HCT116 (cell line): ENCODE data around the gene EPHA6.

Experiments
- EGR1 ChIP-seq: IDR thresholded peaks from 2 replicates; pipeline ENCODE4 v1.6.1; 2012; ENCODE audit warnings: low read depth
- EZH2 ChIP-seq: fragments of 200-600 bp; sonication (generic); IDR thresholded peaks from 2 replicates; pipeline ENCODE4 v1.6.1; 2017; ENCODE audit warnings: antibody characterized with exemption, mixed run types
- POLR2A ChIP-seq: IDR thresholded peaks from 2 replicates; pipeline ENCODE4 v1.7.0; 2011; ENCODE audit warnings: borderline replicate concordance; ENCODE audit not compliant: insufficient read depth, insufficient read length; ENCODE audit errors: extremely low read depth
- TCF7L2 ChIP-seq: IDR thresholded peaks from 2 replicates; pipeline ENCODE4 v1.7.0; 2011; ENCODE audit warnings: borderline replicate concordance, inconsistent platforms; ENCODE audit not compliant: insufficient read depth, insufficient read length; ENCODE audit errors: extremely low read depth
- TF ChIP-seq, protein P1 (sequence below): IDR thresholded peaks from 2 replicates; pipeline ENCODE4 v1.6.1; 2011; ENCODE audit warnings: mild to moderate bottlenecking, low read length, moderate library complexity; ENCODE audit not compliant: insufficient replicate concordance; ENCODE audit errors: extremely low read depth
- TF ChIP-seq, protein P2 (sequence below), 3 experiments: fragments of 200-600 bp in 1 of 3; sonication (generic) in 1 of 3; IDR thresholded peaks in 2 of 3; conservative IDR thresholded peaks in 1 of 3; 2 replicates each; pipeline ENCODE4 v1.5.1; 2012 to 2017; ENCODE audit warnings: low read depth in 2 of 3, low read length in 2 of 3, antibody characterized with exemption in 1 of 3, borderline replicate concordance in 1 of 3, control low read depth in 1 of 3, mild to moderate bottlenecking in 1 of 3, mixed read lengths in 1 of 3, mixed run types in 1 of 3, moderate library complexity in 1 of 3; ENCODE audit not compliant: insufficient read depth in 1 of 3

DNA sequence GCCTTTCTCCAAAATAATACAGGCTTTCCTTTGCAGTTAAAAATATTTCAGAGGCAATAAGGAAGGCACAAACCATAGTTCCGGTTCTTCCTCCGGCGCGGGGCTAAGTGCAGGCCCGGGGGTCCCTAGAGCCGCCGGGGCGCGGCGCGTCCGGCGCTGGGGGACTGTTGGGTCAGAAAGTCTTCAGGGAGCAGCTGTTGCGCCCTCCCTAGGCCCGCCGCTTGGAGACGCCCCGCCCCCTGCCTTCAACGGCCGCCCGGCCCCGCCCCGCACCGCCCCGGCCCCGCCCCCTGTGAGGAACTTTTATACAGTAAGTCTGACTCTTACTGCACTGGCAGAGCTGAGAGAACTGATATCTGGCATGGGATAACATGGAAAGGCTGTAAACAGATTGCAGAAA, 667.0 kb downstream of the EPHA6 start:
- TF ChIP-seq, protein P1, sequence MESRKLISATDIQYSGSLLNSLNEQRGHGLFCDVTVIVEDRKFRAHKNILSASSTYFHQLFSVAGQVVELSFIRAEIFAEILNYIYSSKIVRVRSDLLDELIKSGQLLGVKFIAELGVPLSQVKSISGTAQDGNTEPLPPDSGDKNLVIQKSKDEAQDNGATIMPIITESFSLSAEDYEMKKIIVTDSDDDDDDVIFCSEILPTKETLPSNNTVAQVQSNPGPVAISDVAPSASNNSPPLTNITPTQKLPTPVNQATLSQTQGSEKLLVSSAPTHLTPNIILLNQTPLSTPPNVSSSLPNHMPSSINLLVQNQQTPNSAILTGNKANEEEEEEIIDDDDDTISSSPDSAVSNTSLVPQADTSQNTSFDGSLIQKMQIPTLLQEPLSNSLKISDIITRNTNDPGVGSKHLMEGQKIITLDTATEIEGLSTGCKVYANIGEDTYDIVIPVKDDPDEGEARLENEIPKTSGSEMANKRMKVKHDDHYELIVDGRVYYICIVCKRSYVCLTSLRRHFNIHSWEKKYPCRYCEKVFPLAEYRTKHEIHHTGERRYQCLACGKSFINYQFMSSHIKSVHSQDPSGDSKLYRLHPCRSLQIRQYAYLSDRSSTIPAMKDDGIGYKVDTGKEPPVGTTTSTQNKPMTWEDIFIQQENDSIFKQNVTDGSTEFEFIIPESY, result no peak
- TF ChIP-seq, protein P2, sequence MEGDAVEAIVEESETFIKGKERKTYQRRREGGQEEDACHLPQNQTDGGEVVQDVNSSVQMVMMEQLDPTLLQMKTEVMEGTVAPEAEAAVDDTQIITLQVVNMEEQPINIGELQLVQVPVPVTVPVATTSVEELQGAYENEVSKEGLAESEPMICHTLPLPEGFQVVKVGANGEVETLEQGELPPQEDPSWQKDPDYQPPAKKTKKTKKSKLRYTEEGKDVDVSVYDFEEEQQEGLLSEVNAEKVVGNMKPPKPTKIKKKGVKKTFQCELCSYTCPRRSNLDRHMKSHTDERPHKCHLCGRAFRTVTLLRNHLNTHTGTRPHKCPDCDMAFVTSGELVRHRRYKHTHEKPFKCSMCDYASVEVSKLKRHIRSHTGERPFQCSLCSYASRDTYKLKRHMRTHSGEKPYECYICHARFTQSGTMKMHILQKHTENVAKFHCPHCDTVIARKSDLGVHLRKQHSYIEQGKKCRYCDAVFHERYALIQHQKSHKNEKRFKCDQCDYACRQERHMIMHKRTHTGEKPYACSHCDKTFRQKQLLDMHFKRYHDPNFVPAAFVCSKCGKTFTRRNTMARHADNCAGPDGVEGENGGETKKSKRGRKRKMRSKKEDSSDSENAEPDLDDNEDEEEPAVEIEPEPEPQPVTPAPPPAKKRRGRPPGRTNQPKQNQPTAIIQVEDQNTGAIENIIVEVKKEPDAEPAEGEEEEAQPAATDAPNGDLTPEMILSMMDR (IDR thresholded peaks at IDR 0.05 in 2 of 3, conservative IDR thresholded peaks at IDR 0.05 in 1 of 3; ENCODE audit: borderline replicate concordance in 1 of 3, insufficient read depth in 1 of 3, low read depth in 2 of 3, low read length in 2 of 3), result no peak
- TF ChIP-seq TCF7L2, result no peak
- no peak for TF ChIP-seq EGR1
- no peak for TF ChIP-seq POLR2A
- TF ChIP-seq EZH2, result no peak
